Uterus (tissue), 2 donors: ENCODE measurements around the gene DNASE2B.

Experiments
- POLR2A ChIP-seq, 2 donors: fragments of 450-650 bp; IDR thresholded peaks; one replicate each; pipeline ENCODE4 v1.6.1; 2016; ENCODE audit warnings: antibody characterized with exemption in 2 of 2, mild to moderate bottlenecking in 1 of 2, moderate library complexity in 1 of 2
- TF ChIP-seq, protein P1 (sequence below), 4 experiments: fragments of 200-600 bp in 2 of 4; fragments of 450-650 bp in 2 of 4; sonication (generic) in 2 of 4; IDR thresholded peaks; one replicate each; pipeline ENCODE4 v1.5.1; 2016 to 2019; ENCODE audit warnings: antibody characterized with exemption in 4 of 4, mild to moderate bottlenecking in 2 of 4, moderate library complexity in 1 of 4

- TF ChIP-seq, protein P1, sequence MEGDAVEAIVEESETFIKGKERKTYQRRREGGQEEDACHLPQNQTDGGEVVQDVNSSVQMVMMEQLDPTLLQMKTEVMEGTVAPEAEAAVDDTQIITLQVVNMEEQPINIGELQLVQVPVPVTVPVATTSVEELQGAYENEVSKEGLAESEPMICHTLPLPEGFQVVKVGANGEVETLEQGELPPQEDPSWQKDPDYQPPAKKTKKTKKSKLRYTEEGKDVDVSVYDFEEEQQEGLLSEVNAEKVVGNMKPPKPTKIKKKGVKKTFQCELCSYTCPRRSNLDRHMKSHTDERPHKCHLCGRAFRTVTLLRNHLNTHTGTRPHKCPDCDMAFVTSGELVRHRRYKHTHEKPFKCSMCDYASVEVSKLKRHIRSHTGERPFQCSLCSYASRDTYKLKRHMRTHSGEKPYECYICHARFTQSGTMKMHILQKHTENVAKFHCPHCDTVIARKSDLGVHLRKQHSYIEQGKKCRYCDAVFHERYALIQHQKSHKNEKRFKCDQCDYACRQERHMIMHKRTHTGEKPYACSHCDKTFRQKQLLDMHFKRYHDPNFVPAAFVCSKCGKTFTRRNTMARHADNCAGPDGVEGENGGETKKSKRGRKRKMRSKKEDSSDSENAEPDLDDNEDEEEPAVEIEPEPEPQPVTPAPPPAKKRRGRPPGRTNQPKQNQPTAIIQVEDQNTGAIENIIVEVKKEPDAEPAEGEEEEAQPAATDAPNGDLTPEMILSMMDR (IDR thresholded peaks at IDR 0.05): no peak
- no peak for TF ChIP-seq POLR2A (IDR thresholded peaks at IDR 0.05)
Observed at GRCh38 chr1:84434081-84434769, 35.9 kb downstream of the DNASE2B start.
